Psoas muscle (tissue), 8 donors: ENCODE data around the gene CLDN5. TPM values are rescaled to one million over a fixed set of nuclear protein-coding genes. Genes with fewer than 3 reads are reported as not detected.

ENCODE experiments used
- ATAC-seq, 4 donors: fragments of 200-7000 bp; cut with Tn5 transposase; one replicate each; pipeline ENCODE4 v1.9.1; 2020; ENCODE audit warnings: moderate library complexity in 3 of 4, mild to moderate bottlenecking in 2 of 4
- DNase-seq, 2 donors: peaks; one replicate each; pipeline ENCODE4 v3.0.0-alpha.2; 2020
- H3K27ac ChIP-seq: fragments of 200-600 bp; one replicate; pipeline ENCODE4 v1.8.0; 2022
- H3K27me3 ChIP-seq, 3 donors: fragments of 200-600 bp in 1 of 3; one replicate each; pipeline versions ENCODE4 v1.6.1 to v1.8.0; 2013 to 2022; ENCODE audit warnings: low read length in 2 of 3, mild to moderate bottlenecking in 2 of 3, moderate library complexity in 1 of 3; ENCODE audit not compliant: insufficient read depth in 3 of 3
- H3K36me3 ChIP-seq, 2 donors: fragments of 200-600 bp in 1 of 2; one replicate each; pipeline versions ENCODE4 v1.6.1 to v1.8.0; 2013 to 2022; ENCODE audit warnings: low read depth in 1 of 2, mild to moderate bottlenecking in 1 of 2, moderate library complexity in 1 of 2; ENCODE audit not compliant: insufficient read depth in 1 of 2
- H3K4me1 ChIP-seq: fragments of 200-600 bp; one replicate; pipeline ENCODE4 v1.8.0; 2022
- H3K4me3 ChIP-seq: fragments of 200-600 bp; one replicate; pipeline ENCODE4 v1.8.0; 2022; ENCODE audit warnings: mild to moderate bottlenecking
- H3K9me3 ChIP-seq: fragments of 200-600 bp; one replicate; pipeline ENCODE4 v1.8.0; 2022
- WGBS, 3 donors: extraction: QIAGEN DNeasy Blood & Tissue Kit; methylation state at CpG; one replicate each; pipeline versions ENCODE4 v1.1.6 to v1.1.7; 2013; 5-methylcytosine and 5-hydroxymethylcytosine counted together
- intact Hi-C, 2 donors: fragments of 100-400 bp; cut with DNase I; formaldehyde crosslinking; loops; one replicate each; pipeline versions ENCODE4 v1.11.0 to v1.14.2; 2022
- polyA plus RNA-seq, 3 donors: library from polyadenylated mRNA; stranded (reverse); fragments of 200-250 nt; gene quantifications; one replicate each; pipeline ENCODE4 v1.2.3, GENCODE V29; 2013
- total RNA-seq, 4 donors: library from RNA; stranded (reverse); fragmentation: NEBNext Ultra II Directional in 2 of 4; extraction: Animal tissue kit (Norgen Biotek cat#: 25700) in 2 of 4; gene quantifications; one replicate each; pipeline versions ENCODE4 v1.2.1 to v1.2.4, GENCODE V29; 2021 to 2023
- TF ChIP-seq, protein P1 (sequence below): fragments of 200-600 bp; IDR thresholded peaks from one replicate; pipeline ENCODE4 v1.8.0; 2022; ENCODE audit warnings: antibody characterized with exemption
- donor health status: healthy with polysubstance abuse.
- donor health status: DM: no; HTN: no; CAD: no; lungs with moderate emphysema.
- donor health status: Bipolar disorder and iron deficiency.
- donor health status: healthy.
- donor health status: DM: yes; HTN: yes; CAD: no.
- donor health status: DM: no; HTN: no; CAD: no.
- donor health status: DM: no; HTN: no; CAD: no.
- donor health status: DM: yes; HTN: yes; CAD: no.

Gene CLDN5
- total and polyA plus RNA-seq, 7 donors, result 23.0 to 138 (median 42.3) TPM

DNA sequence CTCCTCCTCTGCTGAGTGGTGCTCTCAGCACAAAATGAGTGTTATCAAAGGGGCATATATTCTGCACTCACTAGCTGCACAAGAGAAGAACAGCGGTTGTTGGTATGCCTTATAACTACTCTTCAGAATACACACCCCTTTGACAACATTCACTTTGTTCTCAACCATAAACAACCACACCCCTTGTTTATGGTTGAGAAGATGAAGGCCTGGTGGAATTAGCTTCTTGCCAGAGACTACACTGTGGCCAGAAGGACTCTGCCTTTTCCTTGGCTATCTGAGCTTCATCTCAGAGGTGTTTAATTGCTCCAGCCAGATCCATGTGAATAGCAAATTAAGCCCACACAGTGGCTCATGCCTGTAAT, 45.0 kb upstream of the CLDN5 start:
- DNase-seq (no peak), ATAC-seq (no peak)
- TF ChIP-seq, protein P1, sequence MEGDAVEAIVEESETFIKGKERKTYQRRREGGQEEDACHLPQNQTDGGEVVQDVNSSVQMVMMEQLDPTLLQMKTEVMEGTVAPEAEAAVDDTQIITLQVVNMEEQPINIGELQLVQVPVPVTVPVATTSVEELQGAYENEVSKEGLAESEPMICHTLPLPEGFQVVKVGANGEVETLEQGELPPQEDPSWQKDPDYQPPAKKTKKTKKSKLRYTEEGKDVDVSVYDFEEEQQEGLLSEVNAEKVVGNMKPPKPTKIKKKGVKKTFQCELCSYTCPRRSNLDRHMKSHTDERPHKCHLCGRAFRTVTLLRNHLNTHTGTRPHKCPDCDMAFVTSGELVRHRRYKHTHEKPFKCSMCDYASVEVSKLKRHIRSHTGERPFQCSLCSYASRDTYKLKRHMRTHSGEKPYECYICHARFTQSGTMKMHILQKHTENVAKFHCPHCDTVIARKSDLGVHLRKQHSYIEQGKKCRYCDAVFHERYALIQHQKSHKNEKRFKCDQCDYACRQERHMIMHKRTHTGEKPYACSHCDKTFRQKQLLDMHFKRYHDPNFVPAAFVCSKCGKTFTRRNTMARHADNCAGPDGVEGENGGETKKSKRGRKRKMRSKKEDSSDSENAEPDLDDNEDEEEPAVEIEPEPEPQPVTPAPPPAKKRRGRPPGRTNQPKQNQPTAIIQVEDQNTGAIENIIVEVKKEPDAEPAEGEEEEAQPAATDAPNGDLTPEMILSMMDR, result no peak
- Histone ChIP-seq H3K9me3 (no peaks in the 10 kb centered on the region), H3K27ac (peak overlapping the region; percentile 41), H3K4me3 (no peak overlapping the region), H3K4me1 (no peaks in the 10 kb centered on the region), H3K36me3 (no peaks in the 10 kb centered on the region), H3K27me3 (no peaks in the 10 kb centered on the region)
- WGBS, 3 donors, result 30 to 67% (median 62%) methylated on average over 1 of the region's 1 CpG
- intact Hi-C loops, result no loop called here

- intact Hi-C loops, result no loop called here
- Histone ChIP-seq H3K36me3 (no peaks in the 10 kb centered on the region), H3K27me3 (no peaks in the 10 kb centered on the region), H3K4me3 (no peak overlapping the region), H3K9me3 (no peaks in the 10 kb centered on the region), H3K4me1 (no peaks in the 10 kb centered on the region), H3K27ac (peak overlapping the region; percentile 41)
- TF ChIP-seq, protein P1, result no peak
- ATAC-seq (peak; percentile 76 to 83 (median 78)), DNase-seq (no peak)
- 51 to 57% (median 56%) methylated on average over 9 of the region's 9 CpGs for WGBS, 3 donors
These were observed 44.4 kb upstream of the CLDN5 start for GRCh38 chr22:19568337-19569275.

DNA sequence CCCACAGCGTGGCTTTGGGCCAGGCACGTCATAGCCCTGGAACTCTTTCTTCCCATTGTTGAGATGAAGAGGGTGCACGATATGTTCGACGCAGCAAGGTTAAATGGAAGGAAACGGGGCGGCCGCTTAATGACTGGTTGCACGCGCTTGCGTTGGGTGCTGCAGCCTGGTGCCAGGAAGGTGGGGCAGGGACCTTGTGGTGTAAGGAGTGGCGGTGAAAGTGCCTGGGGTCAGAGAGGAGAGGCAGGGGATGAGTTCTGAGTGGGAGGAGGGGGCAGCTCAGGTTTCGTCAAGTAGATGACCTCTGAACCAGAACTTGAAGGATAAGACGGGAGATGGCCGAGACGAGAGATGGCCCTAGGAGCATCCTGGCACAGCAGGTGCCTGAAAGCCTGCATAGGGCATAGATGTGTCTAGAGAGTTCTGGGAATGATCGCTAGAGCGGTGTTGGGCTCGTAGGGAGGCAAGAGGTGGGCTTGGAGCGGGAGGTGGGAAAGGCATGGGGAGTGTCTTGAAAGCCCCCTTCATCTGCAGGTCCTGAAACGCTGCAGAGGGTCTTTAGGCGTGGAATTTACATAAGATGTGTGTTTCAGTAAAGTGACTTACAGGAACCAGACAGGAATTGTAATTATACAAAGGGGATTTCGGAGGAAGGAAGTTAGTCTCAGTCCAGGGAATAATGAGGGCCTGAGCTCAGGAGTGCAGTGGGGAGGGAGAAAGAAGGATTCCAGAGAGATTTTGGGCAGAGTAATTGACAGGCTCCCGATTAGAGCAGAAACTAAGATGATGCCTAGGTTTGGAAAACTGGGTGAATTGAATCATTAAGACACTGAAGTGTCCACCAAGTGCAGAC, 43.2 kb upstream of the CLDN5 start:
- Histone ChIP-seq H3K27me3 (no peaks in the 10 kb centered on the region), H3K27ac (peak overlapping the region; percentile 64), H3K36me3 (no peaks in the 10 kb centered on the region), H3K4me1 (no peaks in the 10 kb centered on the region), H3K9me3 (no peaks in the 10 kb centered on the region), H3K4me3 (no peak overlapping the region)
- ATAC-seq (peak in 2 of 4 donors; percentile 13 to 47), DNase-seq (peak; percentile 31 to 70)
- TF ChIP-seq, protein P1, result no peak
- intact Hi-C loops, result no loop called here
- 73 to 76% (median 74%) methylated on average over 24 of the region's 24 CpGs for WGBS, 3 donors

DNA sequence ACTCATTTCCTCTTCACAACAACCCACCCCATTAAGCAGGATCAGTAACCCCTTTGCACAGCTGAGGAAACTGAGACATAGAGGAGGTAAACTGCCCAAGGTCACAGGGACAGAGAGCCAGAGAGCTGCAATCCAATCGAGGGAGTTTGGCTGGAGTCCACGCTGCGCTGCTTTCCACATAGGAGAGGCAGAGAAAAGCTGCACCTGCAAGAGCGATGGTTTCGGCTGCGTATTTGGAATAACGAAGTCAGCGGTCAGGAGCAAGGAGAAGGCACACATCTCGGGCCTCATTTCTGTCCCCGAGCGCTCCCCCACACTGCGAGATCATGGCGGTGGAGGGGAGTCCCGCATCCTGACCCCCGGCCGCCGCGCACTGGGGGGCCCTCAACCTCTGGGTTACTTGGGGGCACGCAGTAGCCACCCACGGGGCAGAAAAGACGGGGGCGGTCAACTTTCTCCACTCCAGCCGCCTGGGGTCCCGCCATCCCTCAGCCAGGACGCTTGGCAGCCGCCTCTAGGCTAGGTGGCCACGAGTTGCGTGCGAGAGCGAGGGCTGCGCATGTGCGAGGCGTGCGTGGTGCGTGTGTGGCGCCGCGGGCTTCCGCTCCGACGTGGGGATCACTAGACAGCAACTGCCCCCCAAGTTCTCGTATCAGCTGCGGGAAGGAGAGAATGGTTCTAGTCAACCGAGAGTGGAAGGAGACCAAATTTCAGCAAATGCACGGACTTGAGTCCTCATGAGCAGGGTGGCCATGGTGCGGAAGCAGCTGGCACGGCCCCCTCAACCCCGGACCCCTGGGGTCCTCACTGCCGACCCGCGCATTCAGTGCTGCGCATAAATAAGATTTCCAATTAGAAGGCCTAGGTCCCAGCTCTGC, 42.3 kb upstream of the CLDN5 start:
- no peaks in the 10 kb centered on the region for H3K27me3 ChIP-seq
- no peak overlapping the region for H3K4me3 ChIP-seq
- H3K27ac ChIP-seq, result peak overlapping the region; percentile 30
- H3K4me1 ChIP-seq, result no peaks in the 10 kb centered on the region
- 87% methylated on average over 52 of the region's 52 CpGs for WGBS, 3 donors
- ATAC-seq (peak in 1 of 4 donors; percentile 26), DNase-seq (no peak)
- TF ChIP-seq, protein P1, result no peak
- intact Hi-C loops, result no loop called here
- no peaks in the 10 kb centered on the region for H3K9me3 ChIP-seq
- no peaks in the 10 kb centered on the region for H3K36me3 ChIP-seq
